GM12892 (cell line): Measurements from ENCODE around the gene CHKA.

Experiments used
- POLR2A ChIP-seq: IDR thresholded peaks from 2 replicates; pipeline ENCODE4 v1.6.1; 2011; ENCODE audit warnings: low read depth, low read length, control low read depth
- POLR2AphosphoS5 ChIP-seq: IDR thresholded peaks from 2 replicates; pipeline ENCODE4 v1.6.1; 2011; ENCODE audit warnings: low read depth, low read length, control low read depth
- TAF1 ChIP-seq: IDR thresholded peaks from 2 replicates; pipeline ENCODE4 v1.6.1; 2011; ENCODE audit warnings: low read depth, mild to moderate bottlenecking, control low read depth, low read length, borderline replicate concordance

GRCh38 chr11:68071281-68072048 is 49.7 kb downstream of the CHKA start:
- TF ChIP-seq POLR2AphosphoS5: no peak
- TF ChIP-seq TAF1: no peak
- no peak for TF ChIP-seq POLR2A
